ENCODE measurements around the gene XXYLT1.

The XXYLT1 gene

DNA sequence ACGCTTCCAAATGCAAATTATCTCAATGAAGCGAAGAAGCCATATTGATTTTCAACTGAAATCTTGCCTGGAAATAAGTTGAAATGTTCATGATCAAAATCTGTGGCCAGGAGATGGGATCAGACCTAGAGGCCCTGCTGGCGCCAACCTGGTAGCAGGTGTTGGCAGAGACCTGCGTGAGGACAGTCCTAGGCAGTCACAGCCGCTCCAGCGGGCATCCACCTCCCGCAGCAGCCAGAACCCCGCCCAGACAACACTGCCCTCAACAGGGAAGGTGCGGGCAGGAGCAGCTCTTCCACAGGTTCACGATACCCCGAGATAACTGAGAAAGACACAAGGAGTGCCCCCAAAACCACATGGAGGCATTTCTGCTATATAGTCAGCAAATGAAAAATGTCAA, 145.3 kb downstream of the XXYLT1 start:
- Mint-ChIP-seq H3K36me3 (ENCODE audit: low read depth) (no peaks in the 10 kb centered on the region), H3K4me3 (no peak overlapping the region), H3K27ac (no peak overlapping the region), H3K27me3 (no peaks in the 10 kb centered on the region), H3K9me3 (no peaks in the 10 kb centered on the region), H3K4me1 (peaks cover 41% of the 10 kb centered on the region)
- ATAC-seq (no peak), DNase-seq (no peak)

DNA sequence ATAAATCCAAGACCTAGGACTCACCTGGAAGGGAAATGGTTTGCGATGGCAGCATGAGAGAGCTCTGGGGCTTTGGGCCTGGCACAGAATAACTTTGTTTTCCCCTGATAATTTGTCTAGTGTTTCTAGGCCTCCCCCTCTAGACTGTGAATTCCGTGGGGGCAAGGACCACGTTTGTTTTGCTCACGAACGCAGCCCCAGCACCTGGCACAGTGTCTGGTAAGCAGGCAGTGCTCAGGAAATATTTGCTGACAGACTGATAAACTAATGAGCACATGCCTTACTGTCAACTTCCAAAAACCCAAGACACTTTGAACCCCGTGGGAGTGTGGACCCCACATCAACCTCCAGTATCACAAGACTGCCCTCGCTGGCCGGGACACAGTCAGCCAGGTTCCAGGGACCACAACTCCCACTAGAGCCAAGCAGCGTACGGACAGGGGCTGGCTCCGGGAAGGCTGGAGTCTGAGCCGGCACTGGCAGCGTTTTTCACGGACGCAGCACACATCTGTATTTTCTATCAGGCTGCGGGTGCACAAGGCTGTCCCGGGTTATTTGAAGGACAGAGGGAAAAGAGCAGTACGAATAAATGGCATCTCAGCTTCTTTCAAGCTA, 146.5 kb downstream of the XXYLT1 start:
- Mint-ChIP-seq H3K36me3 (ENCODE audit: low read depth) (no peaks in the 10 kb centered on the region), H3K4me3 (no peak overlapping the region), H3K27ac (no peak overlapping the region), H3K9me3 (no peaks in the 10 kb centered on the region), H3K4me1 (peaks cover 30% of the 10 kb centered on the region), H3K27me3 (no peaks in the 10 kb centered on the region)
- no peak for DNase-seq
- ATAC-seq: no peak

DNA sequence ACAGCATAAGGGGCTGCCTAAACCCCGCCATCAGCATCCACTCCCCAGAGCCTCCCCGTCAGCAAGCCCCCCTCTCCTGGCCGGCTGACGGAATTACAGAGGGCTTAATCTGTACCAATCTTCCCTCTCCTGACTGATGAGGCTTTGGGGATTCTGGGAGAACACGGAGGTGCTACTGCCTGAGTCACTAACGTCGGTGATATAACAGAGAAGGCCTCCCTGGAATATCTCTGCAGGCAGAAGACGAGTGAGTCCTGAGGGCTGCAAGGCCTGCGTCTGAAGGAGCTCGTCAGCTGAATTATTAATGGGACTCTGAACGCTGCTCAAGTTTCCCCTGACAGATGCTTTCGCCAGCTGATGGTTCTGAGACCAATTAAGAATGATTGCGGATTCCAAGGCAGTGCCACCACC, 147.7 kb downstream of the XXYLT1 start:
- DNase-seq (no peak), ATAC-seq (no peak)
- Mint-ChIP-seq H3K9me3 (no peaks in the 10 kb centered on the region), H3K4me3 (no peak overlapping the region), H3K27me3 (no peaks in the 10 kb centered on the region), H3K36me3 (ENCODE audit: low read depth) (no peaks in the 10 kb centered on the region), H3K27ac (no peak overlapping the region), H3K4me1 (peaks cover 19% of the 10 kb centered on the region)

DNA sequence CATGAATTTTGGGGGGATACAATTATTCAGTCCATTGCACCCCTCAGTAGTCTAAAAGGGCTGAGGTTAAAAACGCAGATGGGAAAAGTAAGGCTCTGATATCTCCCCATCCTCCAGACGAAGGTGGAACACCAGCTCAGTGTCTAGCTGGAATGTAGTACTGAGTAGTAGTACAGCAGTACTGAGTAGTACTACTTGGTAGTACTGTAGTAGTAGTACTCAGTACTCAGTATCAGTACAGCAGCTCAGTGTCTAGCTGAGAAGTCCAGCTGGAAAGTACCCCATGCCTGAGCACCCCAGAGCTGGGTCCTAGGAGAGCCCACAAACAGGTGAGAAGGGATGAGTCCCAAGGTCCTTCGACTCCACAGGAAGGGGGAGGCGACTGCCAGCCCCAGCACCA, 148.7 kb downstream of the XXYLT1 start:
- Mint-ChIP-seq H3K4me3 (no peak overlapping the region), H3K27me3 (no peaks in the 10 kb centered on the region), H3K4me1 (peaks cover 13% of the 10 kb centered on the region), H3K9me3 (no peaks in the 10 kb centered on the region), H3K27ac (no peak overlapping the region), H3K36me3 (ENCODE audit: low read depth) (no peaks in the 10 kb centered on the region)
- DNase-seq: no peak
- ATAC-seq: no peak

DNA sequence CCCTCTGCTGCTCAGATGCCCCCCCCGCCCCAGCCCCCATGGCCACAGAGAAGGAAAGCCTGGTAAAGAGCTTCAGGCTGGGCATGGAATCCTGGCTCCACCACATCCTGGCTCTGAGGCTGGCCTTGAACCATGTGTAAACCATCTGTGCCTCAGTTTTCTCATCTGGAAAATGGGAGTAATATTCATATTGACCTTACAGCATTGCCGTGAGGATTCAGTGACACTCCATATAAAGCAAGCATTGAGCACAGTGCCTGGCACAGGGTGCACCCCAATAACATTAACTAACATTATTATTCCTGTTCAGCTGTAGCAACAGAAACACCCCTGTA, 150.7 kb downstream of the XXYLT1 start:
- H3K36me3 Mint-ChIP-seq (ENCODE audit: low read depth): no peaks in the 10 kb centered on the region
- ATAC-seq (no peak), DNase-seq (no peak)
- no peak overlapping the region for H3K27ac Mint-ChIP-seq
- H3K9me3 Mint-ChIP-seq: no peaks in the 10 kb centered on the region
- no peak overlapping the region for H3K4me3 Mint-ChIP-seq
- peaks cover 4% of the 10 kb centered on the region for H3K4me1 Mint-ChIP-seq
- H3K27me3 Mint-ChIP-seq: no peaks in the 10 kb centered on the region

DNA sequence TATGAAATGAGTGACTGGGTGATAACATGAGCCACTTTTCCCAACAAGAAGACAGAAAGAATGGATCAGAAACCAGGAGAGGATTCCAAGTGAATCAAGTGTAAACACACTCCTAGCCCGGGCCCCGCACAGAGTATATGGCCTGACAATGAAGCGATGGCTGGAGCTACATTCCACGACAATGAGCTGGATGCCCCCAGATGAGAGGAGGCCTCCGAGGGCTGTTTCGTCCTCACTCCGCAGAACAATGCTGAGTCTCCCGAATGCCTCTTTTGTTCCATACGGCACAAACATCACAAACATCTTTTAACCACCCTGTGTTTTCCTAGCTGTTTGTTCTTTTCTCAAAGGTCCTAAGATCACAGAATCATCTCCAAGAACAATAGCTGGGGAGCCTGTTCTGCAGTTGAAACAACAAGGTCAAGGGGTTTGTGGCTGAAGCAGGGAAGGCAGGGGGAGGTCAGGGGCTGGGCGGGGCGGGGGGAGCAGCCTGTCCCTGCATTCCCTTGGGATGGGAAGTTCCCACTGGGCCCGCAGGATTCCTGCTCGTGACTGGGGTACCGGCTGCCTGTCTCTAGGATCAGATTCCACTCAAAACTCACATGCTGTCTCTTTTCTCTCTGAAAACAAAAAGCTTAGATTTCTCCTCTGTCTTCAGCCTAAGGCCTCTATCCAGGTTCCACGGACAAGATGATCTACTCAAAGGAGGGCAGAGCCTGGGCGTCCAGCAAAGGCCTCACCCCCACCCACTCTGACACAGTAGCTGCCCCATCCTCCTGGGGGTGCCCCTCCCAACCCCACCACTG, 151.3 kb downstream of the XXYLT1 start:
- DNase-seq: no peak
- Mint-ChIP-seq H3K4me3 (no peak overlapping the region), H3K36me3 (ENCODE audit: low read depth) (no peaks in the 10 kb centered on the region)

DNA sequence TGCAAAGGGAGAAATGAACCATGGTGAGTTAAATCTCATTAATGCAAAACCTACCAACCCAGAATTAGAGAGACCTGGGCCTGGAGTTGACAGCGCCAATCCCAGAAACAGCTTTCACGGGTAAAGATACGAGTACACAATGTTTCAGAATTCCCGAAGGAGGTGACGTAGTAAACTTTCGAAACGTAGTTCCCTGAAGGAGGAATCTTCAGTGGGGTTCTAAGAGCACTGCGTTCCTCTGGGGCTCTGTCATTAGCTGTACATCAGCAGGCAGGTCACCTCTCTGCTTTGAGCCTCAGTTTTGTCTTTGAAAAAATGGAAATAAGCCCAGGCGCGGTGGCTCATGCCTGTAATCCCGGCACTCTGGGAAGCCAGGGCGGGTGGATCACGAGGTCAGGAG, 152.3 kb downstream of the XXYLT1 start:
- no peak overlapping the region for H3K27ac Mint-ChIP-seq
- no peak overlapping the region for H3K4me3 Mint-ChIP-seq
- H3K27me3 Mint-ChIP-seq: no peaks in the 10 kb centered on the region
- ATAC-seq (no peak), DNase-seq (no peak)
- H3K36me3 Mint-ChIP-seq (ENCODE audit: low read depth): no peaks in the 10 kb centered on the region
- H3K9me3 Mint-ChIP-seq: no peaks in the 10 kb centered on the region
- H3K4me1 Mint-ChIP-seq: peaks cover 4% of the 10 kb centered on the region

More for the DNA sequence above, 151.3 kb downstream of the XXYLT1 start:
- Mint-ChIP-seq H3K4me1 (peaks cover 4% of the 10 kb centered on the region), H3K27ac (no peak overlapping the region), H3K27me3 (no peaks in the 10 kb centered on the region), H3K9me3 (no peaks in the 10 kb centered on the region)
- ATAC-seq: no peak

DNA sequence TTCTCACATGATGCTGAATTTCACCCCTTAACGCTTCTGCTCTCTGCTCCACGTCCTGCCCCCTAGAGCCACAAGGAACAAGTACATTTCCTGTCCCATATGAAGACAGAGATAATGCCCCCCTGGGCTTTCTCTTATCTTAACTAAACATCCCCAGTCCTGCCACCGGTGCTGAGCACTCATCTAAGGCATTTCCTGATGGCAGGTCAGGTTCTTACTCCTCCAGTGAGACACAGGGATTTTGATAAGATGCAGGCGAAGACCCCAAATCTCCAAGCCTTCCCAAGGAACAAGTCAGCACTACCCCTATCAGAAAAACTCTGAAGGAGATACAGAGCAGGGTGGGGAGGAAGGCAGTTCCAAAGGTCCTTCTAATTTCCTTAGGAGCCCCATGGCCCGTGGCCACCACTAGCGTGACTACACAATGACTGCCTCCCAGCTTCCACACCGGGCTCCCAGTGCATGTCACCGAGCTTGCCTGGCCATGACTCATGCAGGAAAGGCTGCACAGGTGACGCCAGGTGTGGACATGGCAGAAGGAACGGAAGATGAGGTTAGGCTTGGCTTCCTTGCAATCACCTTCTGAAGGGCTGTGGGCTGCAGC, 152.9 kb downstream of the XXYLT1 start:
- Mint-ChIP-seq H3K9me3 (no peaks in the 10 kb centered on the region), H3K27me3 (no peaks in the 10 kb centered on the region), H3K27ac (no peak overlapping the region), H3K4me1 (peaks cover 4% of the 10 kb centered on the region), H3K4me3 (no peak overlapping the region), H3K36me3 (ENCODE audit: low read depth) (no peaks in the 10 kb centered on the region)
- ATAC-seq (no peak), DNase-seq (no peak)

DNA sequence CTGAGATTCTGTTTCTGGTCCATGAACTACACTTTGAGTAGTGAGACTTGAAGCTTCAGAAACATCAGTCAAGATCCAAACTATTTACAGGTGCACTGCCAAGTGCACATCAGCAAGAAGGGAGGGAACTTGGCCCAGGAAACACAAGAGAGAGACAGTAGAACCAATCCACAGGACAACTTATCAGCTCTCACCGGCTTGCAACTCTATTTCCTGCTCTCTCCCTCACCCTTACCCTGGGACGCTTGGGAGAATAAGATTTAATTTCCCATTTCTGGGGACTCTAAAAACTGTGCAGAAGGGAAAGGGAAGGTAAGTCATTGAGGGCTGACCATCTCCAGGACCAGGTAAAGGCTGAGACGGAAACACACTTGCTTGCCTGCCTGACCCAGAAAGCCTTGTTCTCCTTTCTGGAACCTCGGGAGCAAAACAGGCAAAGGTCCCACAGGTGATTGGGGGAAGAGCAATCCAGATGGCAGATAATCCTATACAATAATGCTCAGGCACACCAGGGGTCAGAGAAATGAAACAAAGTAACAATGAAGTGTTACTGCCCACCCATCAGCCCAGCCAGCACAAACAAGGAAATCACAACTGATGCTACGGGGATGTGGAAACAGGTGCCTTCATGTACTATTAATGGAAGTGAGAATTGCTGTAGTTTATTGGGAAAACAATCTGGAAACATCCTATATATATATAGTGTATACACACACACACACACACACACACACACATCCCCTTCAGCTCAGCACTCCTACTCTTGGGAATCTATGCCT, 154.4 kb downstream of the XXYLT1 start:
- Mint-ChIP-seq H3K4me1 (peaks cover 4% of the 10 kb centered on the region), H3K4me3 (no peak overlapping the region), H3K27ac (no peak overlapping the region), H3K27me3 (no peaks in the 10 kb centered on the region), H3K36me3 (ENCODE audit: low read depth) (no peaks in the 10 kb centered on the region), H3K9me3 (no peaks in the 10 kb centered on the region)
- ATAC-seq (no peak), DNase-seq (no peak)

DNA sequence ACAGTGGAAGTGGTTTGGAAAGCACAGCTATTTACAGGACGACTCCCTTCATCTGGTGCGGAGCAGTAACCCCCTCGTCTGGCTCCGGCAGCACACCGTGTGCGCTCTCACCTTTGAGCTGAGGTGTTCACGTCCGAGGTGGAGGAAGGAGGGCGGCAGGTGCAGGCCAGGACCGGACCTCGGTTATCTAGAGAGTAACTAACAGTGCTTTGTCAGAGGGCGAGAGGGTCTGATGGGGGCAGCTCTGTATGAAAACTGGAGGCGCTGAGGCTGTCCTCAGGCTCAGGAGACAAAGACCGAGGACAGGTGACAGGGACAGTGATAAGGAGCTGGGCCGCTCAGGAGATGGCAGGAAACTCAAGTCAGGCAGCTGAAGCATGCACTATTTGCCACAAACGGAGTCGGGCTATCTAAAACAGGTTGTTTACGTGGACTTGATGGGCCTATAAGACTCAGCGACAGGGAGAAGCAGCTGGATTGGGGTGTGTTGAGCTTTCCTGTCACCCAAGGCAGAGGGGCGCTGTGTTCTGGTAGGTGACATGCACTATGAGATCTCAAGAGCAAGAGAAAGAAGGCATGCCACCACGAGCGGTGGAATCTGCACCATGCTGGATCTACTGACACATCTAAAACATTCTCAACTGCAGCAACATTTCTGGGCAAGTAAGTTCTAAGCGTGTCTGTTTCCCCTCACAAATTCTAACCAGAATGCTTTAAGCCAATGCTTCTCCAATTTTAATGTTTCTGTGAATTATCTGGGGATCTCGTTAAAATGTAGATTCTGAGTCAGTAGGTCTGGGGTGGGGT, 155.2 kb downstream of the XXYLT1 start:
- H3K4me3 Mint-ChIP-seq: no peak overlapping the region
- no peaks in the 10 kb centered on the region for H3K27me3 Mint-ChIP-seq
- ATAC-seq (no peak), DNase-seq (no peak)
- H3K27ac Mint-ChIP-seq: no peak overlapping the region
- H3K4me1 Mint-ChIP-seq: peaks cover 4% of the 10 kb centered on the region
- H3K9me3 Mint-ChIP-seq: no peaks in the 10 kb centered on the region
- H3K36me3 Mint-ChIP-seq (ENCODE audit: low read depth): no peaks in the 10 kb centered on the region

DNA sequence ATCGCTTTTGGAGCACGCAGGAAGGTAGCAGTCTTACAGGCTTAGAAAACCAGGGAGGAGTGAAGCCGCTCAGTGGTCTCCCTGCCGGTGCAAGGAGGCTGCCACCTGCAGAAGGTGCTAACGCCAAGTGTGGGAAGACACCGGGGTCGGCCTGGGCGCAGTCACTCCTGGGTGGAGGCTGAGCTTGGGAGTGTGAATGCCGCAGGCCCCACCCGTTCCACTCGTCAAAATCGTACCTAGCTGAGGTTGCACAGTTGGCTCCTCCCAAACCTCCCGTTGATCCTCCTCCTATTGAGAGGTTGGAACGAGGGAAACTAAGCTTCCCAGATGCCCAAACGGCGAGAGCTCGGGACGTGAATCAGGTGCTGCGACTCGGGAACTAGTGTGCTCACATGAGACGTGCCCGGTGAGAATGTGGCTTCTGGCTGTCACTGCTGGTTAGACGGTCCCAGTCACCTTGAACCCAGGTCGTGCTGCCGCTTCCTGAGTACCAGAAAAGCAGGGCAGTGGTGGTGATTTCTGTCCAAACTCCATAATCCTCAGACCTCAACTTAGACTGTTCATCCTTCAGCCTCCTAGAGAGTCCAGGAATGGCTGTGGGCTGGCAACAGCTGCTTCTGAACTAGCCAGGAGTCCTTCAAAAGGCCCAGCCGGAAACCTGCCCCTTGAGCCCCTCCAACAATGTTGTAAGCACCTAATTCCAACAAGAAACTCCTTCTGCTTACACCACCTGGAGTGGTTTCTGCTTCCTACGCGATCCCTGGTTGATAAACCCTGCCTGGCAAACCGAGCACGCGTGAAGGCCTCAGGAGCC, 156.0 kb downstream of the XXYLT1 start:
- Mint-ChIP-seq H3K4me3 (no peak overlapping the region), H3K27me3 (no peaks in the 10 kb centered on the region)

DNA sequence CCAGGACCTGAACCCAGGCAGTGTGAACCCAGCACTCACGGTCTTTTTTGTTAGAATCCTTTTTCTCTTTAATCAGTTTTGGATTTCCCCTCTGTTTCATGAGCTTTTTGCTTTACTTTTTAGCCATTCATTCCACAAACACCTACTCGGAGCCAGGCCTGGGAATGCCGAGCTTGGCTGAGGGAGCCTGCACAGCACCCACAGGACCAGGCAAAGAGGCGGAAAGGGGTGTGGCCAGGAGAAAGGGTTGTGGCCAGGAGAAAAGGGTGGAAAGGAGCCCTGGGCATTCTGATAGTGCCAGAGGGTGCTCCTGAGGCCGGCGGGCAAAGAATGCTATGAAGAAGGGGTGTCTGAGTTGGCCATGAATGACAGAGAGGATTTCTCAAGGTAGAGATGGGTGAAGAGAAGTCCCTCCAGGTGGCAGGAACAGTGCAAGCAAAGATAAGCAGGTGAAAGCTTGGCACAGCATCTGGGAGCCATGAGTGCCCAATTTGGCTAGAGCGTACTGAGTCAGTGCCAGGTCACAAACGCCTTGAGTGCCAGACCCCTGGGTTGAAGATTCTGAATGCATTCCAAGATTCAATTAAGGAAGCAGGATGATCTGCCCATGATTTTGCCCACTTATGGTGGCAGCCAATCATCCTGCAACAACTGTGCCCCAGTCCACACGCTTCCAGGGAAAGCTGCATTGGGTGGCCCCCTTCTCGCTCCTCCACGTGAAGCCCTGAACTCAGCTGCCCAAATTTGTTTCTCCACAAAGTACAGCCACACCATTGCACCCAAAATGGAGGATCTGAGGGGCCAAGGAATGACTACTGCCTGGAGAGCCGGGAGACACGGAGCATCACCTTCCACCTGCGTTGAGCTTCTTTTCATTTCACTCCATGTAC, 157.2 kb downstream of the XXYLT1 start:
- no peaks in the 10 kb centered on the region for H3K36me3 Mint-ChIP-seq (ENCODE audit: low read depth)
- H3K27ac Mint-ChIP-seq: no peak overlapping the region
- no peaks in the 10 kb centered on the region for H3K27me3 Mint-ChIP-seq
- ATAC-seq (no peak), DNase-seq (no peak)
- H3K4me3 Mint-ChIP-seq: no peak overlapping the region
- peaks cover 4% of the 10 kb centered on the region for H3K4me1 Mint-ChIP-seq
- no peaks in the 10 kb centered on the region for H3K9me3 Mint-ChIP-seq

More for the DNA sequence above, 156.0 kb downstream of the XXYLT1 start:
- Mint-ChIP-seq H3K9me3 (no peaks in the 10 kb centered on the region), H3K27ac (no peak overlapping the region), H3K4me1 (peaks cover 4% of the 10 kb centered on the region), H3K36me3 (ENCODE audit: low read depth) (no peaks in the 10 kb centered on the region)
- DNase-seq (no peak), ATAC-seq (no peak)

DNA sequence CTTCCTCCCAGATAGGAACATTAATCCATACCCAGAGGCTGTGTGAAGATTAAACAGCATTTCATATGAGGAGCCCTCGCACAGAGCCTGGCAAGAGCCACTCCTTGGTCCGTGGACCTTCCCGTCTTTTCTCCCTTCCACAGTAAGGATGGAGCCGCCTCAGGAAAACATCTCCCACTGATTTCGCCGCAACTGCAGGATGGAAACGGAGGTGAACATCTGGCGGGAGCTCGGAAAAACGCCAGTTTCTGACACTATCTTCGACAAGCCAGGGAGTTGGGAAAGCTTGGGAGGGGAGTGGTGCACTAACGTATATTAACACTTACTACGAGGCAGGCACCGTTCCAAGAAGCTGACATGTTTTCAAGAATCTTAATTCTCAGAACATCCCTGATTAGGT, 157.9 kb downstream of the XXYLT1 start:
- H3K27me3 Mint-ChIP-seq: no peaks in the 10 kb centered on the region
- no peaks in the 10 kb centered on the region for H3K9me3 Mint-ChIP-seq
- no peaks in the 10 kb centered on the region for H3K36me3 Mint-ChIP-seq (ENCODE audit: low read depth)
- DNase-seq: no peak
- no peak for ATAC-seq
- H3K27ac Mint-ChIP-seq: no peak overlapping the region
- H3K4me1 Mint-ChIP-seq: peaks cover 2% of the 10 kb centered on the region
- H3K4me3 Mint-ChIP-seq: no peak overlapping the region

Measured in activated naive CD8-positive, alpha-beta T cell treated with anti-CD3 and anti-CD28 coated beads, Interleukin-2, amount 50 U/mL, for 24 hours (primary cell).